HG03196 (cell line): Measurements from ENCODE around the gene OSBPL6.
"Not testable (repeated sequence)": the region's sequence is repeated elsewhere in the genome, so short reads cannot be mapped to it uniquely, and the experiment has no call there.

Source experiments
- ATAC-seq: cut with Tn5 transposase; IDR thresholded peaks from one replicate; pipeline ENCODE4 v1.9.1; 2021; ENCODE audit not compliant: unreplicated experiment

The OSBPL6 gene

GRCh38 chr2:178193823-178194599 is at the start of gene OSBPL6:
Gene OSBPL6, plus strand, starts transcription at chr2:178194512. Its CDS starts 111,673 bp downstream, at chr2:178306185.
- peak; percentile 93 for ATAC-seq

GRCh38 chr2:178152033-178152432 is 42.3 kb upstream of the OSBPL6 start:
- ATAC-seq: no peak

- no peak for ATAC-seq
These were observed 41.8 kb upstream of the OSBPL6 start for GRCh38 chr2:178152542-178152941.

GRCh38 chr2:178152977-178153376 is 41.3 kb upstream of the OSBPL6 start:
- ATAC-seq: no peak

- not testable (repeated sequence) for ATAC-seq
These were observed 40.4 kb upstream of the OSBPL6 start for GRCh38 chr2:178153878-178154277.

- no peak for ATAC-seq
These were observed 38.8 kb upstream of the OSBPL6 start for GRCh38 chr2:178155524-178155923.

GRCh38 chr2:178157574-178157973 is 36.7 kb upstream of the OSBPL6 start:
- ATAC-seq: no peak

- no peak for ATAC-seq
These were observed 34.3 kb upstream of the OSBPL6 start for GRCh38 chr2:178159966-178160365.

GRCh38 chr2:178160601-178161000 is 33.7 kb upstream of the OSBPL6 start:
- no peak for ATAC-seq

- ATAC-seq: no peak
These were observed 30.9 kb upstream of the OSBPL6 start for GRCh38 chr2:178163395-178163794.

GRCh38 chr2:178163911-178164310 is 30.4 kb upstream of the OSBPL6 start:
- no peak for ATAC-seq

- ATAC-seq: no peak
These were observed 20.7 kb upstream of the OSBPL6 start for GRCh38 chr2:178173657-178174056.

GRCh38 chr2:178177066-178177679 is 17.1 kb upstream of the OSBPL6 start:
- no peak for ATAC-seq

- not testable (repeated sequence) for ATAC-seq
These were observed 13.7 kb upstream of the OSBPL6 start for GRCh38 chr2:178180648-178181047.

GRCh38 chr2:178187861-178188260 is 6.5 kb upstream of the OSBPL6 start:
- ATAC-seq: no peak

- no peak for ATAC-seq
These were observed 5.8 kb upstream of the OSBPL6 start for GRCh38 chr2:178188466-178188865.

- ATAC-seq: no peak
These were observed 3.3 kb upstream of the OSBPL6 start for GRCh38 chr2:178191004-178191508.

GRCh38 chr2:178191511-178191910 is 2.8 kb upstream of the OSBPL6 start:
- no peak for ATAC-seq

GRCh38 chr2:178193496-178193822 is 853 bp upstream of the OSBPL6 start:
- ATAC-seq: no peak

GRCh38 chr2:178194600-178195389 is 483 bp downstream of the OSBPL6 start:
- ATAC-seq: no peak

GRCh38 chr2:178195390-178196166 is 1.3 kb downstream of the OSBPL6 start:
- ATAC-seq: no peak
